Measurements from ENCODE around the gene ELAVL2.

The ELAVL2 gene

DNA sequence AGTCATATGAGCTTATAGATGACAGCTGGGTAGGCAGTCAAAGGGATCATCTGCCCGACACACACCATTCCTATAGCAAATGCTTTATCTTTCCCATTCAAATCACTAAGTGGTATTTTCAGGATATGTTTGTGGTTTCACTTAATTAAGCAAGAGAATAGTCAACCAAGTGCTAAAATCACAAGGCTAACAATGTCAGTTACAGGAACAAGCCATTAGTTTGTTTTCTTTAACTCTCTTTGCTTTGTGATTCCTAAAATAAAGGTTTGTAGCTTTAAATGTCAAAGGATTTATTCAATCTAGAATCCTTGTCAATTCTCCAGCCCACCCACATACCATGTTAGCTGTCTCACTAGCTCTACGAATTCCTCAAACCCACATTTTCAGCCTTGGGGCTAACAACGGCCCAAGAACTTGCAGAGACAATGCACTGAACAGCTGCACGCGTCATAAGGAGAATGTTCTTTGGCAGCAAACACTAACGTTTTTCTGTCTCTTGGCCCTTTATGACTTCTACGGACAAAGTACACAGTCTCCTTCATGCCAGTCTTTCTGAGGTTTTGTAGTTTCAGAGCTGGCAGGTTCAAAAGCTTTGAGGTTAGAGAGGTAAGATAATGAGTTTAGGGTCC, 56.6 kb downstream of the ELAVL2 start:
- H3K4me3 ChIP-seq (ENCODE audit: low read depth, low read length) = no peak overlapping the region
- TF ChIP-seq, protein P1, sequence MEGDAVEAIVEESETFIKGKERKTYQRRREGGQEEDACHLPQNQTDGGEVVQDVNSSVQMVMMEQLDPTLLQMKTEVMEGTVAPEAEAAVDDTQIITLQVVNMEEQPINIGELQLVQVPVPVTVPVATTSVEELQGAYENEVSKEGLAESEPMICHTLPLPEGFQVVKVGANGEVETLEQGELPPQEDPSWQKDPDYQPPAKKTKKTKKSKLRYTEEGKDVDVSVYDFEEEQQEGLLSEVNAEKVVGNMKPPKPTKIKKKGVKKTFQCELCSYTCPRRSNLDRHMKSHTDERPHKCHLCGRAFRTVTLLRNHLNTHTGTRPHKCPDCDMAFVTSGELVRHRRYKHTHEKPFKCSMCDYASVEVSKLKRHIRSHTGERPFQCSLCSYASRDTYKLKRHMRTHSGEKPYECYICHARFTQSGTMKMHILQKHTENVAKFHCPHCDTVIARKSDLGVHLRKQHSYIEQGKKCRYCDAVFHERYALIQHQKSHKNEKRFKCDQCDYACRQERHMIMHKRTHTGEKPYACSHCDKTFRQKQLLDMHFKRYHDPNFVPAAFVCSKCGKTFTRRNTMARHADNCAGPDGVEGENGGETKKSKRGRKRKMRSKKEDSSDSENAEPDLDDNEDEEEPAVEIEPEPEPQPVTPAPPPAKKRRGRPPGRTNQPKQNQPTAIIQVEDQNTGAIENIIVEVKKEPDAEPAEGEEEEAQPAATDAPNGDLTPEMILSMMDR (IDR thresholded peaks at IDR 0.05; ENCODE audit: insufficient read depth, low read depth, low read length, missing control alignments) = no peak
- DNase-seq (ENCODE audit: low read depth) = no peak

DNA sequence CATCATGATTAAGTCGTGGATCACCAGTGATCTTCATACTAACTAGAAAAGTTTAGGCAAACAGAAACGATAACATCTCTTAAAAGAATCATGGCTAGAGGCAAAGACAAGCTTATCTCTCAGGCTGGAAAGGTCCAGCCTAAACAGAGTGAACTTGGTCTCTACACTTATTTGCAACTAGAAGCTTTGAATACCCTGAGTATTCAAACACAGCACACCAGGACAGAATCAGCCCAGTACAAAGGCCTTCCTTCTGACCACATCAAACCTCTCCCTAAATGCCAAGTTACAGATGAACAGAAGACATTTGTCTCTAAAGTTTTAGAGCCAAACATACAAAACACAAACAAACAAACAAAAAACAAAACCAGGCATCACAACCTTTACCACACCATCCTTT, 57.2 kb downstream of the ELAVL2 start:
- no peak overlapping the region for H3K4me3 ChIP-seq (ENCODE audit: low read depth, low read length)
- TF ChIP-seq, protein P1 (IDR thresholded peaks at IDR 0.05; ENCODE audit: insufficient read depth, low read depth, low read length, missing control alignments) = no peak
- DNase-seq (ENCODE audit: low read depth) = no peak

DNA sequence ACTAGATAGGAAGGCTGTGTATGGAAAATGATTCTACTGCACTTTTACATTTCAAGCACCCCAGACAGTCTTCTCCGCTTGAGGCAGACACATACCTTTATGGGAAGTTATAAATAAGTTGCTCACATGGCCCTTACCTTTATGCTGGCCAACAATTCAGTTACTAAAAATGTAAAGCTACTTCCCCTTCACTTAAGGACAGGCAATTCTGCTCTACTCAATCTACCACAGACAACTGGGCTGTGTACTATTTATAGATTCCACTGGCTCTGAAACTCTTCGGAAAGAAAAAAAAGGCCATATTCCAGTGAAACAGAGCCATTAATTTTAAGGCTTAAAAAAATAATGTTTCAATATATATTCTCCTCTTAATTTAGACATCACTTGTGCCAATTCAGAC, 59.4 kb downstream of the ELAVL2 start:
- H3K4me3 ChIP-seq (ENCODE audit: low read depth, low read length) = no peak overlapping the region
- DNase-seq (ENCODE audit: low read depth) = no peak
- TF ChIP-seq, protein P1 (IDR thresholded peaks at IDR 0.05; ENCODE audit: insufficient read depth, low read depth, low read length, missing control alignments) = no peak

DNA sequence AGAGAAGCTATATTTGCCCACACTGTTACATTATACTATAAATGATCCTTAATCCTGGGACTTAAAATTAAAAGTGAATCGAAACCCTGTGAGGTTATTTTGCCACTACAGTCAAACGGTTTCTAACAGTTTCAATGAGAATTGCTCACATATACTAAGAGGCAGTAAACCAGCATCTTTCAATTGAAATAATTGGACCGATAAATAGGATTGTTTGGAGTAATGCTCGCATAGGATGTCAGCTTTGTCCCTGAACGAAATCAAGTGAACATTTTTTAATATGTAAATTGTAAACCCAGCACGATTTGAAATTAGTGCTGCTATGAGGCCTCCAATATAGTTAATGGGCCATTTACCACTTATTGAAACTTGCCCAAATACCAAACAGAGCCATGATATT, 60.5 kb downstream of the ELAVL2 start:
- DNase-seq (ENCODE audit: low read depth) = no peak

GRCh38 chr9:23764219-23764618, 61.8 kb downstream of the ELAVL2 start:
- TF ChIP-seq, protein P1 (IDR thresholded peaks at IDR 0.05; ENCODE audit: insufficient read depth, low read depth, low read length, missing control alignments) = no peak
- no peak for DNase-seq (ENCODE audit: low read depth)

More for the DNA sequence above, 60.5 kb downstream of the ELAVL2 start:
- H3K4me3 ChIP-seq (ENCODE audit: low read depth, low read length) = no peak overlapping the region
- TF ChIP-seq, protein P1 (IDR thresholded peaks at IDR 0.05; ENCODE audit: insufficient read depth, low read depth, low read length, missing control alignments) = no peak

GRCh38 chr9:23754551-23754950, 71.5 kb downstream of the ELAVL2 start:
- DNase-seq (ENCODE audit: low read depth) = no peak
- H3K4me3 ChIP-seq (ENCODE audit: low read depth, low read length) = no peak overlapping the region
- TF ChIP-seq, protein P1 (IDR thresholded peaks at IDR 0.05; ENCODE audit: insufficient read depth, low read depth, low read length, missing control alignments) = no peak

More at GRCh38 chr9:23764219-23764618, 61.8 kb downstream of the ELAVL2 start:
- H3K4me3 ChIP-seq (ENCODE audit: low read depth, low read length) = no peak overlapping the region

DNA sequence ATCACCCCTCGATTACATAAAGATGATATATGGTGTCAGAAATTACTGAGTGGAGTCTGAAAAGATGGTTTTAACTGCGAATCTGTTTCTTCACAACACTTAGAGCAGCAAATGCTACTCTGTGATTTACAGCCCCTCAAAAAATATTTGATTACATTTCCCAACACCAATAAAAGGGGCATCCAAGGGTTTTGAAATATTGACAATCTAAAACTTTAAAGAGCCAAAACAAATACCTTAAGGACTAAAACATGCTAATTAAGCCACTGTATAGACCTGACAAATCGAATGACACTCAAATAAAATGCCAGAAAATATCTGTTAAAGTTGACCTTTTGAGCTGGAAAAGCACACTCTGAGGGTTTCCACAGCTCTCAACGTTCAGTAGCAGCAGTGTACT, 73.2 kb downstream of the ELAVL2 start:
- H3K4me3 ChIP-seq (ENCODE audit: low read depth, low read length) = no peak overlapping the region
- DNase-seq (ENCODE audit: low read depth) = no peak
- TF ChIP-seq, protein P1 (IDR thresholded peaks at IDR 0.05; ENCODE audit: insufficient read depth, low read depth, low read length, missing control alignments) = no peak

All from GM12865 (cell line).